ENCODE results near the gene CCNL1.

Gene CCNL1

GRCh38 chr3:157120071-157120892, 39.7 kb downstream of the CCNL1 start:
- no peak overlapping the region for H3K4me3 ChIP-seq

GRCh38 chr3:157119369-157119951, 40.5 kb downstream of the CCNL1 start:
- TF ChIP-seq CTCF (IDR thresholded peaks at IDR 0.05) = no peak
- DNase-seq (ENCODE audit: low spot score) = no peak
- no peak overlapping the region for H3K4me3 ChIP-seq
- no peak overlapping the region for H3K27ac ChIP-seq

More at GRCh38 chr3:157120071-157120892, 39.7 kb downstream of the CCNL1 start:
- DNase-seq (ENCODE audit: low spot score) = no peak
- TF ChIP-seq CTCF (IDR thresholded peaks at IDR 0.05) = no peak
- H3K27ac ChIP-seq = no peak overlapping the region

GRCh38 chr3:157117875-157118654, 41.9 kb downstream of the CCNL1 start:
- H3K4me3 ChIP-seq = no peak overlapping the region
- no peak overlapping the region for H3K27ac ChIP-seq
- no peak for DNase-seq (ENCODE audit: low spot score)
- TF ChIP-seq CTCF (IDR thresholded peaks at IDR 0.05) = no peak

- no peak for TF ChIP-seq CTCF (IDR thresholded peaks at IDR 0.05)
- DNase-seq (ENCODE audit: low spot score) = no peak
- Histone ChIP-seq H3K27ac (no peak overlapping the region), H3K4me3 (no peak overlapping the region)
These were observed 42.7 kb downstream of the CCNL1 start for GRCh38 chr3:157117206-157117605.

- no peak for DNase-seq (ENCODE audit: low spot score)
- H3K27ac ChIP-seq = no peak overlapping the region
- H3K4me3 ChIP-seq = no peak overlapping the region
- no peak for TF ChIP-seq CTCF (IDR thresholded peaks at IDR 0.05)
These were observed 43.9 kb downstream of the CCNL1 start for GRCh38 chr3:157116017-157116416.

- no peak for DNase-seq (ENCODE audit: low spot score)
- TF ChIP-seq CTCF (IDR thresholded peaks at IDR 0.05) = no peak
- Histone ChIP-seq H3K4me3 (no peak overlapping the region), H3K27ac (no peak overlapping the region)
These were observed 44.6 kb downstream of the CCNL1 start for GRCh38 chr3:157115069-157116006.

All from coronary artery (tissue), 2 donors.